ENCODE results near the gene CLDN4. TPM values are rescaled to one million over a fixed set of nuclear protein-coding genes. Genes with fewer than 3 reads are reported as not detected.
"Not testable (repeated sequence)": the region's sequence is repeated elsewhere in the genome, so short reads cannot be mapped to it uniquely, and the experiment has no call there.

Gene CLDN4
- total RNA-seq (ENCODE audit: unreplicated experiment): 0.54 TPM
- long read RNA-seq, partial matches to known transcripts: 0 of 1 reads
- long read RNA-seq, other reads (novel, unspliced or antisense): 0 of 1 reads

DNA sequence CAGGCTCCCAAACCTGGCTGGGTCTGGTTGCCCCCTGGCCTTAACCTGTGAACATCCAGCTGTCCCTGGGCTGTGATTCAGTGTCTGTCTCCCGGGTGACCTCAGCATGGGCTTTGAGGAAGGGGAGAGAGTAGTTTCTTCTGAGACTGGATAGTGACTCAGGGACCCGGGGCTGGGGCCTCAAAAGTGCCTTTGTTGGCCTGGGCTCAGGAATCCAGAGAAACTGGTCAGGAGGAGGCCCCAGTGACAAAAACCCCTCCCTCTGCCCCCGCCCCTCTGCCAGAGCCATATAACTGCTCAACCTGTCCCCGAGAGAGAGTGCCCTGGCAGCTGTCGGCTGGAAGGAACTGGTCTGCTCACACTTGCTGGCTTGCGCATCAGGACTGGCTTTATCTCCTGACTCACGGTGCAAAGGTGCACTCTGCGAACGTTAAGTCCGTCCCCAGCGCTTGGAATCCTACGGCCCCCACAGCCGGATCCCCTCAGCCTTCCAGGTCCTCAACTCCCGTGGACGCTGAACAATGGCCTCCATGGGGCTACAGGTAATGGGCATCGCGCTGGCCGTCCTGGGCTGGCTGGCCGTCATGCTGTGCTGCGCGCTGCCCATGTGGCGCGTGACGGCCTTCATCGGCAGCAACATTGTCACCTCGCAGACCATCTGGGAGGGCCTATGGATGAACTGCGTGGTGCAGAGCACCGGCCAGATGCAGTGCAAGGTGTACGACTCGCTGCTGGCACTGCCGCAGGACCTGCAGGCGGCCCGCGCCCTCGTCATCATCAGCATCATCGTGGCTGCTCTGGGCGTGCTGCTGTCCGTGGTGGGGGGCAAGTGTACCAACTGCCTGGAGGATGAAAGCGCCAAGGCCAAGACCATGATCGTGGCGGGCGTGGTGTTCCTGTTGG is at the start of gene CLDN4:
Gene CLDN4 (plus strand): TSS at position 316 of the 903 bp plus-strand sequence. CDS start 206 bp downstream, at position 522.
- TF ChIP-seq, protein P1, sequence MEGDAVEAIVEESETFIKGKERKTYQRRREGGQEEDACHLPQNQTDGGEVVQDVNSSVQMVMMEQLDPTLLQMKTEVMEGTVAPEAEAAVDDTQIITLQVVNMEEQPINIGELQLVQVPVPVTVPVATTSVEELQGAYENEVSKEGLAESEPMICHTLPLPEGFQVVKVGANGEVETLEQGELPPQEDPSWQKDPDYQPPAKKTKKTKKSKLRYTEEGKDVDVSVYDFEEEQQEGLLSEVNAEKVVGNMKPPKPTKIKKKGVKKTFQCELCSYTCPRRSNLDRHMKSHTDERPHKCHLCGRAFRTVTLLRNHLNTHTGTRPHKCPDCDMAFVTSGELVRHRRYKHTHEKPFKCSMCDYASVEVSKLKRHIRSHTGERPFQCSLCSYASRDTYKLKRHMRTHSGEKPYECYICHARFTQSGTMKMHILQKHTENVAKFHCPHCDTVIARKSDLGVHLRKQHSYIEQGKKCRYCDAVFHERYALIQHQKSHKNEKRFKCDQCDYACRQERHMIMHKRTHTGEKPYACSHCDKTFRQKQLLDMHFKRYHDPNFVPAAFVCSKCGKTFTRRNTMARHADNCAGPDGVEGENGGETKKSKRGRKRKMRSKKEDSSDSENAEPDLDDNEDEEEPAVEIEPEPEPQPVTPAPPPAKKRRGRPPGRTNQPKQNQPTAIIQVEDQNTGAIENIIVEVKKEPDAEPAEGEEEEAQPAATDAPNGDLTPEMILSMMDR (IDR thresholded peaks at IDR 0.05; ENCODE audit: partially characterized antibody, unreplicated experiment): no peak
- H3K27me3 Mint-ChIP-seq (ENCODE audit: unreplicated experiment): peaks cover 3% of the 10 kb centered on the region
- H3K27ac Mint-ChIP-seq (ENCODE audit: unreplicated experiment): no peak within 1 kb of the TSS
- DNase-seq: peak; percentile 48
- peaks cover 7% of the 10 kb centered on the region for H3K9me3 Mint-ChIP-seq (ENCODE audit: unreplicated experiment)
- no peaks in the 10 kb centered on the region for H3K36me3 Mint-ChIP-seq (ENCODE audit: unreplicated experiment)
- H3K4me1 Mint-ChIP-seq (ENCODE audit: low read depth, unreplicated experiment): peaks cover 9% of the 10 kb centered on the region
- no peak within 1 kb of the TSS for H3K4me3 Mint-ChIP-seq (ENCODE audit: unreplicated experiment)

GRCh38 chr7:73786588-73786987 is 44.2 kb upstream of the CLDN4 start:
- TF ChIP-seq, protein P1 (IDR thresholded peaks at IDR 0.05; ENCODE audit: partially characterized antibody, unreplicated experiment): no peak
- no peak overlapping the region for H3K4me3 Mint-ChIP-seq (ENCODE audit: unreplicated experiment)
- H3K4me1 Mint-ChIP-seq (ENCODE audit: low read depth, unreplicated experiment): no peaks in the 10 kb centered on the region
- peaks cover 3% of the 10 kb centered on the region for H3K9me3 Mint-ChIP-seq (ENCODE audit: unreplicated experiment)
- peaks cover 10% of the 10 kb centered on the region for H3K36me3 Mint-ChIP-seq (ENCODE audit: unreplicated experiment)
- DNase-seq: no peak
- no peak overlapping the region for H3K27ac Mint-ChIP-seq (ENCODE audit: unreplicated experiment)
- H3K27me3 Mint-ChIP-seq (ENCODE audit: unreplicated experiment): no peaks in the 10 kb centered on the region

GRCh38 chr7:73787786-73788048 is 43.1 kb upstream of the CLDN4 start:
- not testable (repeated sequence) for H3K4me3 Mint-ChIP-seq (ENCODE audit: unreplicated experiment); DNase-seq; H3K4me1 Mint-ChIP-seq (ENCODE audit: low read depth, unreplicated experiment); H3K27me3 Mint-ChIP-seq (ENCODE audit: unreplicated experiment); H3K9me3 Mint-ChIP-seq (ENCODE audit: unreplicated experiment); H3K27ac Mint-ChIP-seq (ENCODE audit: unreplicated experiment); H3K36me3 Mint-ChIP-seq (ENCODE audit: unreplicated experiment)

DNA sequence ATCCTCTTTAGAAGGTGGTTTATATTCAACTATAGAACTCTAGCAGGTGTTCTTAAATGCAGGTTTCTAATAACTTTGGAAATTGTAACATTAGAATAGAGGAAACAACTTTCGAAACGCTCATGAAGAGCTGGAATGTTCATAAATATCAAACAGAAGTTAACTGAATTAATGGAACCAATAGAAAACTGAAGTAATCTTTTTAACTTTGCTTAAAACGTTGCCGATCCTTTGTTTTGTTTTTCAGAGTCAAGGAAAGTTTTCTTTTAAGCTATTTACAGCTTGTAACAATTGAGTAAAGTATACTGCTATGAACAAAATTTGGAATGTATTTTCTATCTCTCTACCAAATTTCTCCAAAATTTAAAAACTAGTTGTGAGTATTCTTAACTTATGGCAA is 41.7 kb upstream of the CLDN4 start:
- H3K4me1 Mint-ChIP-seq (ENCODE audit: low read depth, unreplicated experiment): peaks cover 2% of the 10 kb centered on the region
- H3K4me3 Mint-ChIP-seq (ENCODE audit: unreplicated experiment): no peak overlapping the region
- TF ChIP-seq, protein P1 (IDR thresholded peaks at IDR 0.05; ENCODE audit: partially characterized antibody, unreplicated experiment): no peak
- H3K9me3 Mint-ChIP-seq (ENCODE audit: unreplicated experiment): no peaks in the 10 kb centered on the region
- peaks cover 5% of the 10 kb centered on the region for H3K36me3 Mint-ChIP-seq (ENCODE audit: unreplicated experiment)
- no peaks in the 10 kb centered on the region for H3K27me3 Mint-ChIP-seq (ENCODE audit: unreplicated experiment)
- no peak for DNase-seq
- no peak overlapping the region for H3K27ac Mint-ChIP-seq (ENCODE audit: unreplicated experiment)

GRCh38 chr7:73791170-73791690 is 39.6 kb upstream of the CLDN4 start:
- H3K27ac Mint-ChIP-seq (ENCODE audit: unreplicated experiment); H3K4me3 Mint-ChIP-seq (ENCODE audit: unreplicated experiment); DNase-seq; H3K4me1 Mint-ChIP-seq (ENCODE audit: low read depth, unreplicated experiment); H3K9me3 Mint-ChIP-seq (ENCODE audit: unreplicated experiment); H3K36me3 Mint-ChIP-seq (ENCODE audit: unreplicated experiment); H3K27me3 Mint-ChIP-seq (ENCODE audit: unreplicated experiment): not testable (repeated sequence)

- not testable (repeated sequence) for H3K9me3 Mint-ChIP-seq (ENCODE audit: unreplicated experiment); H3K4me3 Mint-ChIP-seq (ENCODE audit: unreplicated experiment); H3K4me1 Mint-ChIP-seq (ENCODE audit: low read depth, unreplicated experiment); H3K27me3 Mint-ChIP-seq (ENCODE audit: unreplicated experiment); DNase-seq; H3K36me3 Mint-ChIP-seq (ENCODE audit: unreplicated experiment); H3K27ac Mint-ChIP-seq (ENCODE audit: unreplicated experiment)
Measured at GRCh38 chr7:73795188-73795587, 35.6 kb upstream of the CLDN4 start.

DNA sequence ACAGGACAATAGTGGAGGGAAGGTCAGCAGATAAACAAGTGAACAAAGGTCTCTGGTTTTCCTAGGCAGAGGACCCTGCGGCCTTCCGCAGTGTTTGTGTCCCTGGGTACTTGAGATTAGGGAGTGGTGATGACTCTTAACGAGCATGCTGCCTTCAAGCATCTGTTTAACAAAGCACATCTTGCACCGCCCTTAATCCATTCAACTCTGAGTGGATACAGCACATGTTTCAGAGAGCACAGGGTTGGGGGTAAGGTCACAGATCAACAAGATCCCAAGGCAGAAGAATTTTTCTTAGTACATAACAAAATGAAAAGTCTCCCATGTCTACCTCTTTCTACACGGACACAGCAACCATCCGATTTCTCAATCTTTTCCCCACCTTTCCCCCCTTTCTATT is 34.1 kb upstream of the CLDN4 start:
- DNase-seq; H3K27ac Mint-ChIP-seq (ENCODE audit: unreplicated experiment); H3K4me3 Mint-ChIP-seq (ENCODE audit: unreplicated experiment): not testable (repeated sequence)

DNA sequence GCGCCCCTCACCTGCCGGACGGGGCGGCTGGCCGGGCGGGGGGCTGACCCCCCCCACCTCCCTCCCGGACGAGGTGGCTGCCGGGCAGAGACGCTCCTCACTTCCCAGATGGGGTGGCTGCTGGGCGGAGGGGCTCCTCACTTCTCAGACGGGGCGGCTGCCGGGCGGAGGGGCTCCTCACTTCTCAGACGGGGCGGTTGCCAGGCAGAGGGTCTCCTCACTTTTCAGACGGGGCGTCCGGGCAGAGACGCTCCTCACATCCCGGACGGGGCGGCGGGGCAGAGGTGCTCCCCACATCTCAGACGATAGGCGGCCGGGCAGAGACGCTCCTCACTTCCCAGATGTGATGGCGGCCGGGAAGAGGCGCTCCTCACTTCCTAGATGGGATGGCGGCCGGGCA is 33.6 kb upstream of the CLDN4 start:
- H3K27ac Mint-ChIP-seq (ENCODE audit: unreplicated experiment); H3K36me3 Mint-ChIP-seq (ENCODE audit: unreplicated experiment); H3K4me3 Mint-ChIP-seq (ENCODE audit: unreplicated experiment); H3K27me3 Mint-ChIP-seq (ENCODE audit: unreplicated experiment); DNase-seq; H3K4me1 Mint-ChIP-seq (ENCODE audit: low read depth, unreplicated experiment); H3K9me3 Mint-ChIP-seq (ENCODE audit: unreplicated experiment): not testable (repeated sequence)

More for the DNA sequence above, 34.1 kb upstream of the CLDN4 start:
- not testable (repeated sequence) for H3K27me3 Mint-ChIP-seq (ENCODE audit: unreplicated experiment); H3K4me1 Mint-ChIP-seq (ENCODE audit: low read depth, unreplicated experiment); H3K36me3 Mint-ChIP-seq (ENCODE audit: unreplicated experiment); H3K9me3 Mint-ChIP-seq (ENCODE audit: unreplicated experiment)
